Activated CD4-positive, alpha-beta T cell treated with anti-CD3 and anti-CD28 coated beads for 24 hours (primary cell): ENCODE measurements around the gene TAS2R8.
"Not testable (repeated sequence)": the region's sequence is repeated elsewhere in the genome, so short reads cannot be mapped to it uniquely, and the experiment has no call there.

Source experiments
- DNase-seq, 2 donors: peaks; one replicate each; pipeline ENCODE4 v3.0.0-alpha.2; 2020; ENCODE audit warnings: low read depth in 2 of 2

The TAS2R8 gene, protein sequence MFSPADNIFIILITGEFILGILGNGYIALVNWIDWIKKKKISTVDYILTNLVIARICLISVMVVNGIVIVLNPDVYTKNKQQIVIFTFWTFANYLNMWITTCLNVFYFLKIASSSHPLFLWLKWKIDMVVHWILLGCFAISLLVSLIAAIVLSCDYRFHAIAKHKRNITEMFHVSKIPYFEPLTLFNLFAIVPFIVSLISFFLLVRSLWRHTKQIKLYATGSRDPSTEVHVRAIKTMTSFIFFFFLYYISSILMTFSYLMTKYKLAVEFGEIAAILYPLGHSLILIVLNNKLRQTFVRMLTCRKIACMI

DNA sequence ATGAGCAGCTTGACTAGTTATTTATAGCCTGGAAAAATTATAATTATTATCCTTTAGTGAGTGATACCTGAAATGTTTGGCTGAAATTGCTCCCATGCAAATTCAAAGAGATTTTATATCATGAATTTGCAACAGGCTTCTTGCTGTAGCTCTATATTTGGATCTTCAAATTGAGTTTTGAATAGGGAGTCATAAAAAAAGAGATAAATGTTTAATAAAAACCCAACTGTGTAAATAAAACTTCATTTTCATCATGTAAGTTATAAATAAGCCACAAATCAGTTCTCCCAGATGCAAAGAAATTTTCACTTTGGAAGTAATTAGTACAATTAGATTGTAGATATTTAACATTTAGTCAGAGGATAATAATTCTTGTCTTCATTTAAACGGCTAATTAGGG, at the start of gene TAS2R8:
TAS2R8 (minus strand) TSS at position 101 of the 400 bp plus-strand sequence. CDS start 306 bp downstream, outside the sequence.
- no peak for DNase-seq

DNA sequence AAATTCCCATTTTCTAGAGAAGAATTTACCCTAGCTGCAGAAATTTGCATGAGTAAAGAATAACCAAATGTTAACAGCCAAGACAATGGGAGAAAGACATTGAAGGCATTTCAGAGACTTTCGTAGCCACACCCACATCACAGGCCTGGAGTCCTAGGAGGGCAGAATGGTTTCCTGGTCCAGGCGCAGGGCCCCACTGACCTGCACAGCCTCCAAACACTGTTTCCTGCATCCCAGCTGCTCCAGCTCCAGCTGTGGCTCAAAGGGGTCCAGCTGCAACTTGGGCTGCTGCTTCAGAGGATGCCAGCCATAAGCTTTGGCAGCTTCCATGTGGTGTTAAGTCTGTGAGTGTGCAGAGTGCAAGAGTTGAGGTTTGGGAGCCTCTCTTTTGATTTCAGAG, 48.7 kb upstream of the TAS2R8 start:
- no peak for DNase-seq

DNA sequence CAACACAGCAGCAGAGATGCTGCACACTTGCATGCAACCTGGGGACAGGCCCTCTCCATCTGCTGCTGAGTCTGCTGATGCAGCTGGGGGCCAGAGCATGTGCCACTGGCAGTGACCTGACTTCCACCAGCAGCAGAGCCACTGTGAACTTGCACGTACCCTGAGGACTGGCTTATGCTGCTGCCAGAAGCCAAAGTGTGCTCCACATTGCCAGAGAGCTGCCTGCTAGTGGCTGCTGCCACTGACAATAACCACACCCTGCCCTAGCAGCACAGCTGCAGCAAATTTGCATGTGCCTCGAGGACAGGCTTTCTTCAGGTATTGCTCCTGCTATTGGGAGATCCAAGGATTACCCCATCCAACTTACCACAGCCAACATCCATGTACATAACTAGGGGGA, 46.7 kb upstream of the TAS2R8 start:
- no peak for DNase-seq

DNA sequence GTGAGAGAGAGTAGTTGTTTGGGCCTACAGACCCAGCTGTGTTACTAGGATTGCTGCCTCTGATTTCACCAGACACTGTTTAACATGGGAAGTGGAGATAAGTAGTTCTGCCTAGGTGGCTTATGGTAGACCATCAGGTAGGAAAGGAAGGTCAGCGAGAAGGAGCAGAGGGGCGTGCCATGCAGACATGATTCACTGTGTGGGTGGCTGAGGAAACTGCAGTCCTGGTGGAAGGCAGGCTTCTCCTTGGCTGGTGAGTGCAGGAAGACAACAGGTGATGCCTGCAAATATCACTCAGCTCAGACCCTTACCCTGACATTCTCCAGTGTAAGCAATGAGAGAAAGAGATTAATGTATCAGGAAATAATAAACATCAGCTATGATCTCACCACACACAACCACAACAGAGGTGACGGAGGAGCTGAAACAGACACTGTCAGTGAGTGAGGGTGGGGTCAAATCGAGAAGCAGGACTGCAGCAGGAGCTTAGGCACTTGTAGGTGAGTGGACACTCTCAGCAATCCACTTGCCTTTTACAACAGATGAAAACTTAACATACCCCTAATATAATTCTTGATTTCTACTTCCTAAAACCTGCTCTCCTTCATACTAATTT, 44.3 kb upstream of the TAS2R8 start:
- no peak for DNase-seq

DNA sequence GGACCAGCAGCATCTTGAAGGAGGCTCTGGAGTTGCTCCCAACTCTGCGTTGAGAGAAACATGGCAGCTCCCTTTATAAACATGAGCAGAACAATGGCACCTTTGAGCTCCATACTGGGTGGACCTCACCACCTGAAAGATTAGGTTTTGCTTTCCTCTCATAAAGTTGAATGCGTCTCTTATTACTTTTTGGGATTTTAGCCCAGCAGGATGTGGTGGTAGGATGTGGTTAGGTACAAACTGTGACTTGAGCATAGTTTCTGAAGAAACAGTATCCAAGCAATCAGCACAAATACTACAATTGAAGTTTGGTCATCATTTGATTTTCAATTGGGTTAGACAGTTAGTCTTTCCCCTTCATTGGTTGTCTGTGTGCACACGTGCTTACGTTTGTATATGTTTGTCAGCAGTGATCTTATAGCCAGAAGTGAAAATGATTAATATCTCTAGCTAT, 42.4 kb upstream of the TAS2R8 start, which contains the start of gene PRR4:
PRR4 (minus strand) TSS at position 51 of the 454 bp plus-strand sequence; CDS start at position 13, 38 bp downstream.
- DNase-seq: no peak

DNA sequence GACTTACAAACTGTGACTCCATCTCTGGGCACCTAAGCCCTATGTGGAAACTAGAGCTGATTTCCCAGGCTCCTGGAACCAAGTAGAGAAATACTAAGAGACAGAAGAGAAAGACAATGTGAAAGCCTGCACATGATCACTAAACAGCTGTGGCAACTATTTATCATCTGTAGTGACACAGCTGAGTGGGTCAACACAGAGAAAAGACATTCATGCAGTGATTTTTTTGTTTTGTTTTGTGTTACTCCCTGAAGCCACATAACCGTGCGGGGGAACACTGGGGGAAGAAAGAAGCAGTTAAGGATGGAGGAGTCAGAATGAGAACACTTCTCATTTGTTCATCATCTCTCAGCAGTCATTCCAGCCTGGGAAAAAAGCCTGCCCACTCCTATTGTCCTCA, 40.7 kb upstream of the TAS2R8 start:
- no peak for DNase-seq

DNA sequence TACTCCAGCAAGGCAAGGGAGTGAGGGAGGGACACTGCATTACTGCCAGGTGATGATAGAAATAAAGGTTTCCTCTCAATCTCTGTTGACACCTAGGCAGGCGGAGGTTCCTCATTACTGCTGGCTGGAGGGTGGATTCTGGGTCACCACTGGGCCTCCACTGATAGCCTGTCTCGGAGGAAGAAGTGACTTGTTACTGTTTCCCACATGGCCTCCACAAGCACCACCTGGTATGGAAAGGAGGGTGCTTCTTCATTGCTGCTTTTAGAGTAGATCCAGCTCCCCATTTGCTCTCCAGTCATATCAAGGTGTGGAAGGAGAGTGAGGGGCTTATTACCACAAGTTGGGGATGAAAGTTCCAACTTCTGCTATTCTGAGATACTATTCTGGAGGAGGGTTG, 35.8 kb upstream of the TAS2R8 start:
- DNase-seq: no peak

DNA sequence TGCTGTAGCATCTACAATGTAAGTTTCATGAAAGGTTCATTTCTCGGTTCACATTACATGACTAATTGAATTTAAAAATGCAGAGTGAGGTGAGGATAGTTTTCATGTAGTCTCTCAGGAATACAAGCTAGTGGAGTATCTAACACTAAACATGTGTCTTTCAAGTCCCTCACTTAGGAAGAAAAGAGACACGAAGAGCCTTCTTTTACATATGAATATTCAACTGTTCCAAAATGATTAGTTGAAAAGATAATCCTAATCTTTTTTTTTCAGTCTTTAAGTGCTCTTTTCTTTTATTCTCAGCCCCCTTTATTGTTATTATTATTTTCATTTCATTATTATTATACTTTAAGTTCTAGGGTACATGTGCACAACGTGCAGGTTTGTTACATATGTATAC, 31.4 kb upstream of the TAS2R8 start:
- no peak for DNase-seq

DNA sequence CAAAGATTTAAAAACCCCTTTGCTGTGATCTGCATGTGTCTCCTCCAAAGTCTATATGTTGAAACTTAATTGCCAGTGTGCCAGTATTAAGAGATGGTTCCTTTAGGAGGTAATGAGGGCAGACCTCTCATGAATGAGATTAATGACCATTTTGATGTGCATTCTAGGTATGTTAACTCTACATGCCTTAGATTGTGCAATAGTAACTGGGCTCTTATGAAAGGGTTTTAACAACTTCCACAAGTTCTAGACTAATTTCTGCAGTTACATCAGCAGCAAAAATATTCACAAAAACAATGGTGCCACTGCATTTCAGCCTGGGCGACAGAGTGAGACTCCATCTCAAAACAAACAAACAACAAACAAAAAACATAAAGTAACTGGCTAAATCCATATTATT, 22.9 kb upstream of the TAS2R8 start:
- DNase-seq: no peak

DNA sequence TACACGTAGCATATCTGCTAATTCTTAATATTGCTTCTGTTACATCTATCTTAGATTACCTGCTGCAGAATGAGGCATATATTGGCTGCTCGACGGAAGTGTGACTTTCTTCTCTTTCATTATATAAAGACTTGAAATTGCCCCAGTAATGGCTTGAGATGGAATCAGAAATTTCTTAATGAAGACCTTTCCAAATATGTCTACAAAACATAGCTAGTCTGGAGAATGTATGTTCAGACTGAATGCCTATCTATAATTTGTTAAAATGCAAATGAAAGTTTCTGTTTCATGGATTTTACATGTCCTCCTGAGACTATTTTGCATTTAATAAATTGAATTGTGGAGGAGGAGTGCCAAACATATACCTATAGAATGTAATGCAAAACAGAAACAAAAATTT, 19.2 kb upstream of the TAS2R8 start, which contains the start of gene TAS2R10:
TAS2R10 (minus strand) TSS at position 101 of the 400 bp plus-strand sequence; CDS start at position 12, 89 bp downstream.
- DNase-seq: no peak

DNA sequence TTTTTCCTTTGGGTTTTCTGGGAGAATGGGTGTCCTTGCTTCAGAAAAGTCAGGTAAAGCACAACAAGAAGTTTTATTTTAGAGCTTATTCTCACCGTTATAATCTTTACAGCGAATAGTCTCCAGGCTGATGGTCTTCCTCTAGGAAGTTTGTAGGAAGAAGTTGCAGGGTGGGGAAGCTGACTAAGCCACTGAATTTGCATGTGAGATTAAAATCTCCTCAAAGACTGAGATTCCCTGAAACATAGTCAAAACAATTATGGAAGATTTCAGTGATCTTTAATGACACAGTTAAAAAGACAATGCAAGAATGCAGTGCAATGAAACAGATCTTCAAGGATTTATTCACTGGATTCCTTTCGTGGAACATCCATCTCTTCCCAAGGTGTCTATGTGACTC, 17.9 kb upstream of the TAS2R8 start:
- DNase-seq: no peak

DNA sequence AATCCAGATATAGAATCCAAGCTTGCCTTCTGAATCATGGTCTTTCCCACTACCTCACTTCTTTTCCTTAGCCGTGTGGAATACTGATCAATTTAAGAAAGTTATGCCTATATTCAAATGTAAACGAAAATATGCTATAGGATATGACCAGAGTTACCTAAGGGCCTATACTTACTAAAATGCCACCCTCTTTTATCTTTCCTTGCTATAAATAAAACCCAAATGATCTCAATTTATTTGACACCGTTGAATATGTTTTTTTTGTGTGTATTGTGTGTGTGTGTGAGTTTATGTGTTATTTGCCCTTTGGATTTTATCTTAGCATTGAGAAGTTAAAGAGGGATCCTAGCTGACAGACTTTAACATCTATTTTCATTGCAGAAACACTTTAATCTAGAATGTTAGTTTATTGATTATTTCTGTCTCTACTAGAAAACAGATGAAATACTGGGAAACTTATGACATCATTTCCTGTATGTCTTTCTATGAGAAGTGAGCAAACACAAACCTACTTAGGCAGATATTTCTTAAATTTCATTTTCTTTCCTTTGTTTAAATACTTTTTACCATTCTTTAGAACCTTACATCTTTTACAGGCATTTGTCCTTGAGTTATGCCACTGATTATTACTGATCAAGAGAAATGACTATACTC, 4.9 kb upstream of the TAS2R8 start:
- DNase-seq: no peak

DNA sequence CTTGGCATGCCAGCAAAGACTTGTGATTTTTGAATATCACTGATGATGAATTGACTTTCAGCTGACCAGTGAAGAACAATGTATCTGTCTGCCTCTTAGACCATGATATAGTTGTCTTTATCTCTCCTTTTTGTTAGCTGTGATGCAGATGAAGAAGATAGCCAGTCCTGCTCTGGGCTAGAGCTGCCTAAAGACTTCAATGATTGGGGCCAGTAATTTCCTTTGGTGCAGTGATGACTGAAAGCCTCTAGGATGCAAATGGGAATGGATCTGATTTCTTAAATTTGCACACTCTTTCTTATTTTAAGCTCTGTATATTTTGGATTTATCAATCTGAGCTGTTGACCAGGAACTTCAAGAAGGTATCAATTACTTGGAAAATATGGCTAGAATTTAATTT, 3.0 kb upstream of the TAS2R8 start, which contains the start of gene TAS2R9:
TAS2R9 (minus strand) TSS at position 101 of the 400 bp plus-strand sequence; CDS start at position 8, 93 bp downstream.
- DNase-seq: no peak

DNA sequence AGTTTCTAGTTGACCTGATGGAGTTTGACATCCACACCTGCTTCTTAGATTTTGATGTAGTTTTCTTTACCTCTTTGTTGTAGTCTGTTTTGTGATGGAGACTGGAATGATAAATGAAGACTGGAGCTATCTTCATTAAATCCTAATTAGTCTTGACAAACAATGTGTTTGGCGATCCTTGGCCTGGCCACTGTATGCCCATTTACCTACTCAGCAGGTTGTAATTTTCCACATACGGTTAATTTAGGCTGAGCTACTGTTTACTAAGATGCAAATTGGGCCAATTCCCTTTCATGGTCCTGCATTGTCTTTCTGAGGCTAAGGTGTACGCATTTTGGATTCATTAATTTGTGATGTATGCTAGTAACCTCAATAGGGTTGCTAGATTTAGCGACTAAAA, 4.5 kb downstream of the TAS2R8 start, which contains the start of gene TAS2R7:
TAS2R7 (minus strand) TSS at position 41 of the 400 bp plus-strand sequence. CDS start 57 bp downstream, outside the sequence.
- DNase-seq: no peak

DNA sequence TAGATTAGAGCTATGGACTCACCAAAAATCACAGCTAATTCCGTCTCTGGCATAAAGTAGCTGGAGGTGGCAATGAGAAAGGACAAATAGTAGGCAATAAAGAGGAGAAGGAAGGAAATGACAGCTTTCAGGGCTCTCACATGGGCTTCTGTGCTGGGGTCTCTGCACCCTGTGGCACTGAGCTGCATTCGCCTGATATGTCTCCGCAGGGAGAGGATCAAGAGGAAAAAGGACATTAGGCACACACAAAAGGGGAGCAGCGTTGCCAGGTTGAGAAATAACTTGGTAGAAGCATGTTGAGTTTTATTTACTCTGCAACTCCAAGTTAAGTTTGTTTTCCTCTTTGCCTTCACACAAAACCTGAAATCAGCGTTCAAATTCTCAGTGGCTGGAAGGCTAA, 5.3 kb downstream of the TAS2R8 start:
- no peak for DNase-seq

DNA sequence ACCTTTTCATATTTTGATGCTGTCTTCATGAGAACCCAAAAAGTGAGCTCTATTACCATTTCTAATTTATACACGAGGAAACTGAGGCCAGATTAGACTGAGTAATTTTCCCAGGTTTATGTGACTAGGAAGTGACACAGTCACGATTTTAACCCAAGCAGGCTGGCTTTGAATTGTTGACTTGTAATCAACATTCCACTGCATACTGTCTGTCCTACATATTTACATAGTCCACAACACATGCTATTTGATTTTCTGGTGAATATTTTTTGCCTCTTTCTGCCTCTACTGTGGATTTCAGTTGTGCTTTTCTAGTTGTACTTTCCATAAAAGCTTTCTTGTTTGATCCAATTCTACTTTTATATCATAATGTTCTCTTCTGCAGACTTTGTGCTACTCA, 12.9 kb downstream of the TAS2R8 start:
- DNase-seq: no peak

DNA sequence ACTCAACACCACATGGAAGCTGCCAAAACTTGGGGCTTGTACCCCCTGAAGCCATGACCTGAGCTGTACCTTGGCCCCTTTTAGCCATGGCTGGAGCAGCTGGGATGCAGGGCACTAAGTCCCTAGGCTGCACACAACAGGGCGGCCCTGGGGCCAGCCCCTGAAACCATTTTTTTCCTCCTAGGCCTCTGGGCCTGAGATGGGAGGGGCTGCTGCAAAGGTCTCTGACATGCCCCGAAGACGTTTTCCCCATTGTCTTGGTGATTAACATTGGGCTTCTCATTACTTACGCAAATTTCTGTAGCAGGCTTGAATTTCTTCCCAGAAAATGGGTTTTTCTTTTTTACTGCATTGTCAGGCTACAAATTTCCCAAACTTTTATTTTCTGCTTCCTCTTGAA, 15.3 kb downstream of the TAS2R8 start:
- not testable (repeated sequence) for DNase-seq

DNA sequence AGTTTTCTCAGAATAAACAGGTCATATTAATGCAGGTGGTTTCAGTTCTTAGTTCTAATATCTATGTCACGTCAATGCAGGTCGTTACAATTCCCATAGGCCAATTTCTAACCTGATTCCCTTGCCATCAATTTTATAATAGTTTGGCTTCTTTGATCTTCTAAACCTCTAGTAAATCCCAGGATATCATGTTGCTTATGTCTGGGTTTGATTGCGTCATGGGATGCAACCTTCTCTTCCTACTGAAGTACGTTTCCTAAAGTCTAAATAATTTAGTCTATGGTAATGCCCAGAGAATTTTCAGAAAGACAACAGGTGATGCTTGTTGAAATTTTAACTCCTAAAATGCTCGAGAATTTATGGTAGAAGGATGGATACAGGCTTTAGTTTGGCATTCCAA, 23.8 kb downstream of the TAS2R8 start:
- DNase-seq: no peak

DNA sequence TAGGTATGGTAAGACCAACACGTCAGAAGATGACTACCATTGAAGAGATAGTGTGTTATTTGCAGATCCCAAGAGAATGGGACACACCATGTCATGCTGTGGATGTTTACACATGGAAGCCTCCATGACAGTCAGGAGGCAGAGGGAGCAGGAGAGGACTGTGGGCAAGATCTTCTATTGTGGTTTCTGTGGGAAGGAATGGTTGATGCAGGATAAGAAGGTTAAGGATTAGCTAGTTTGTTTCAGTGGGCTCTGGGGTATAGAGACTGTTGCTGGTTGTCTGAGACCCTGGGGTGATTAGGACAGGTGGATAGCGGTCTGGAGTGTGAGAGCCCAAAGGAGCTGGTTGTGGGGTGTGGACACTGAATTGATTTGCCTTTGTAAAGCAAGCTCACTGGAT, 28.0 kb downstream of the TAS2R8 start:
- no peak for DNase-seq

DNA sequence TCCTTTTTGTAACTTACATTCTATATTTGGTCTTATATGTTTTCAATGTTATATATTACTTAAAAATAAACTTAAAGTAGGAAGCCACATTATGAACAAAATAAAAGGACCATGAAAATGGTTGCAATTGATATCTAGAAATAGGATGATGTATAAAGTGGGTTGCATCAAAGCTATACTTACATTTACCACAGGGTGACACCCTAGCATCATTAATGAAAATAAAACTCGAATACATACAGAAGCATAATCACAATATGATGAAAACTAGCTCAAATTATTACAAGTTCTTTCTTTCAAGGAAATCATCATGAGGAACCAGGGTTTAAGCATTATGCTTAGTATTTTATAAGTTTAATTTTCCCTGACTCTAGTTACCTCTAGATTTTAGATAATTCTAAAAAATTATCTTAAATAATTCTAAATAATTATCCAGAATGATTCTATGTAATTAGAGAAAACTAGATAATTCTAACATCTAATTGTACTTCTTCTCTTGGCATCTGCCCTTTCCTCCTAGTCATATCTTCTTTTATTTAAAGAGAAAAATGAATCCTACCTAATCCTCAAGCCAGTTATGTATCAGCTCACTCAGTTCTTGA, 35.9 kb downstream of the TAS2R8 start:
- no peak for DNase-seq

DNA sequence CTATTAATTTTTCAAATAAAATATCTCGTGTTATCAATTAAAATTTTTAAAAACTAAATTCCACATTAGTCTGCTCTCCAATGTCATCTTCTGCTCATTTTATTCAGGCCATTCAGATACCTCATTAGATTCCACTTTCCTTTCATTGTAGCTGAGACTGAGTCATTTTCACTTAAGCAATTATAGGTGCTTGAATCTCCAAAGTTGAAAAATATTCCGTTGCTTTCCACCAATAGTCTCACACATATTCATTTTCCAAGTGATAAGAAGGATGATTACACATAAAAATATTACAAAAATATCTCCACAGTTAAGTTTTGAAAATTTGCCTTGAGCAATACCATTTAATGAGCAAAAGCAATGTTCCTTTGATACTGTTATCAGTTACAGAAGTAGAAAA, 47.4 kb downstream of the TAS2R8 start:
- no peak for DNase-seq

DNA sequence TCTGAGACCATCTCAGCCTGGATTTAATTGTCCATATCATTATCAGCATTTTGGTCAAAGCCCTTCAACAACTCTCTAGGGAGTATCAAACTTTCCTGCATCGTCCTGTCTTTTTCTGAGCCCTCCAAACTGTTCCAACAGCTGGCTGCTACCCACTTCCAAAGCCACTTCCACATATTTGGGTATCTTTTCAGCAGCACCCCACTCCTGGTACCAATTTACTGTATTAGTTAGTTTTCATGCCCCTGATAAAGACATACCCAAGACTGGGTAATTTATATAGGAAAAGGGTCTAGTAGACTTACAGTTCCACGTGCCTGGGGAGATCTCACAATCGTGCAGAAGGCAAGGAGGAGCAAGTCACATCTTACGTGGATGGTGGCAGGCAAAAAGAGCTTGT, 50.9 kb downstream of the TAS2R8 start:
- DNase-seq: no peak
